Fibroblast of lung (primary cell): ENCODE measurements around the gene CNTN1. TPM values are rescaled to one million over a fixed set of nuclear protein-coding genes. Genes with fewer than 3 reads are reported as not detected.

Experiments
- DNase-seq, 2 donors: peaks; one replicate each; pipeline versions ENCODE4 v3.0.0 to v3.0.0-alpha.2; 2010; ENCODE audit warnings: low read depth in 2 of 2
- H2AFZ ChIP-seq: 2 replicates; pipeline ENCODE4 v1.5.1; 2012; ENCODE audit warnings: low read length, control low read depth, inconsistent platforms
- H3K27ac ChIP-seq: 2 replicates; pipeline ENCODE4 v1.5.1; 2011; ENCODE audit warnings: low read length, control low read depth; ENCODE audit not compliant: insufficient read depth
- H3K27me3 ChIP-seq: 2 replicates; pipeline ENCODE4 v1.5.1; 2011; ENCODE audit warnings: mild to moderate bottlenecking, low read length; ENCODE audit not compliant: control insufficient read depth, insufficient read depth
- H3K36me3 ChIP-seq: 2 replicates; pipeline ENCODE4 v1.5.1; 2011; ENCODE audit warnings: low read length; ENCODE audit not compliant: control insufficient read depth, insufficient read depth
- H3K4me1 ChIP-seq: 2 replicates; pipeline ENCODE4 v1.5.1; 2011; ENCODE audit warnings: low read length; ENCODE audit not compliant: control insufficient read depth, insufficient read depth; ENCODE audit errors: extremely low read depth
- H3K4me2 ChIP-seq: 2 replicates; pipeline ENCODE4 v1.5.1; 2011; ENCODE audit warnings: low read length, control low read depth; ENCODE audit not compliant: insufficient read depth; ENCODE audit errors: extremely low read depth
- H3K4me3 ChIP-seq, 4 experiments: fragments of 200-600 bp in 1 of 4; sonication (generic) in 1 of 4; replicated peaks in 1 of 4; 2 replicates each; pipeline ENCODE4 v1.5.1; 2011 to 2016; ENCODE audit warnings: low read length in 4 of 4, low read depth in 3 of 4, mild to moderate bottlenecking in 3 of 4, control low read depth in 2 of 4, inconsistent platforms in 1 of 4, mixed read lengths in 1 of 4; ENCODE audit not compliant: insufficient read depth in 1 of 4; ENCODE audit errors: control extremely low read depth in 1 of 4
- H3K79me2 ChIP-seq: 2 replicates; pipeline ENCODE4 v1.5.1; 2012; ENCODE audit warnings: mild to moderate bottlenecking, low read length, inconsistent platforms; ENCODE audit not compliant: control insufficient read depth, insufficient read depth
- H3K9ac ChIP-seq: 2 replicates; pipeline ENCODE4 v1.5.1; 2011; ENCODE audit warnings: mild to moderate bottlenecking, low read length, control low read depth; ENCODE audit not compliant: insufficient read depth
- H3K9me3 ChIP-seq: 2 replicates; pipeline ENCODE4 v1.5.1; 2012; ENCODE audit warnings: low read depth, low read length; ENCODE audit not compliant: control insufficient read depth, insufficient read depth
- H4K20me1 ChIP-seq: 2 replicates; pipeline ENCODE4 v1.5.1; 2011; ENCODE audit warnings: low read length; ENCODE audit not compliant: control insufficient read depth, insufficient read depth; ENCODE audit errors: extremely low read depth
- CTCF ChIP-seq, 2 donors: IDR thresholded peaks in 1 of 2; conservative IDR thresholded peaks in 1 of 2; 1 replicate in 1 of 2; 2 replicates in 1 of 2; pipeline ENCODE4 v1.5.1; 2011 to 2012; ENCODE audit warnings: low read length in 2 of 2, control low read depth in 1 of 2, inconsistent platforms in 1 of 2, low read depth in 1 of 2, mild to moderate bottlenecking in 1 of 2
- EZH2 ChIP-seq: IDR thresholded peaks from 2 replicates; pipeline ENCODE4 v1.5.1; 2012; ENCODE audit warnings: low read length, control low read depth, mild to moderate bottlenecking; ENCODE audit errors: missing control alignments
- polyA plus RNA-seq, 2 donors: library from polyadenylated mRNA; depleted of rRNA in 1 of 2; stranded (reverse) in 1 of 2; unstranded in 1 of 2; fragments of >200 nt; gene quantifications; 2 replicates each; pipeline ENCODE4 v1.2.1, GENCODE V29; 2011 to 2012; ENCODE audit warnings: missing spikeins in 1 of 2
- total RNA-seq: library from RNA; depleted of rRNA; stranded (reverse); fragments of >200 nt; gene quantifications from 2 replicates; pipeline ENCODE4 v1.2.1, GENCODE V29; 2014

The CNTN1 gene
- total and polyA plus RNA-seq, 2 donors (not counting 1 experiment from before 2014, with no cell fraction given): 0.22 to 0.83 TPM

- no peaks in the 10 kb centered on the region for H3K4me1 ChIP-seq
- TF ChIP-seq CTCF (conservative IDR thresholded peaks at IDR 0.05 in 1 of 2, IDR thresholded peaks at IDR 0.05 in 1 of 2; ENCODE audit: low read depth in 1 of 2, low read length in 2 of 2): no peak
- no peak for TF ChIP-seq EZH2
- DNase-seq: no peak
Observed at GRCh38 chr12:40689576-40689975, 2.7 kb upstream of the CNTN1 start.

GRCh38 chr12:40692765-40693206 lies 547 bp downstream of the CNTN1 start:
- Histone ChIP-seq H3K4me1 (no peaks in the 10 kb centered on the region), H3K27ac (no peak overlapping the region), H3K9ac (no peak overlapping the region), H3K9me3 (no peaks in the 10 kb centered on the region), H3K4me2 (no peak overlapping the region), H3K36me3 (no peaks in the 10 kb centered on the region), H3K27me3 (no peaks in the 10 kb centered on the region), H4K20me1 (no peaks in the 10 kb centered on the region), H3K79me2 (no peaks in the 10 kb centered on the region), H2AFZ (no peak overlapping the region), H3K4me3 (peak overlapping the region in 2 of 4 experiments; percentile 50 to 54)
- peak; percentile 37 for TF ChIP-seq EZH2
- TF ChIP-seq CTCF (conservative IDR thresholded peaks at IDR 0.05 in 1 of 2, IDR thresholded peaks at IDR 0.05 in 1 of 2; ENCODE audit: low read depth in 1 of 2, low read length in 2 of 2): no peak
- no peak for DNase-seq

More at GRCh38 chr12:40689576-40689975, 2.7 kb upstream of the CNTN1 start:
- H2AFZ ChIP-seq: no peak overlapping the region
- H3K4me2 ChIP-seq: no peak overlapping the region
- H4K20me1 ChIP-seq: no peaks in the 10 kb centered on the region
- no peak overlapping the region for H3K9ac ChIP-seq
- H3K36me3 ChIP-seq: no peaks in the 10 kb centered on the region
- H3K79me2 ChIP-seq: no peaks in the 10 kb centered on the region
- no peak overlapping the region for H3K27ac ChIP-seq
- H3K4me3 ChIP-seq: no peak overlapping the region
- no peaks in the 10 kb centered on the region for H3K27me3 ChIP-seq
- H3K9me3 ChIP-seq: no peaks in the 10 kb centered on the region

GRCh38 chr12:40693207-40693821 lies 1.1 kb downstream of the CNTN1 start:
- no peaks in the 10 kb centered on the region for H4K20me1 ChIP-seq
- no peak overlapping the region for H3K4me2 ChIP-seq
- no peaks in the 10 kb centered on the region for H3K9me3 ChIP-seq
- peak overlapping the region in 2 of 4 experiments; percentile 29 to 50 for H3K4me3 ChIP-seq
- no peak overlapping the region for H2AFZ ChIP-seq
- H3K9ac ChIP-seq: no peak overlapping the region
- no peaks in the 10 kb centered on the region for H3K27me3 ChIP-seq
- no peak overlapping the region for H3K27ac ChIP-seq
- TF ChIP-seq CTCF (conservative IDR thresholded peaks at IDR 0.05 in 1 of 2, IDR thresholded peaks at IDR 0.05 in 1 of 2; ENCODE audit: low read depth in 1 of 2, low read length in 2 of 2): no peak
- no peak for TF ChIP-seq EZH2
- no peaks in the 10 kb centered on the region for H3K79me2 ChIP-seq
- no peak for DNase-seq
- no peaks in the 10 kb centered on the region for H3K4me1 ChIP-seq
- no peaks in the 10 kb centered on the region for H3K36me3 ChIP-seq
